Measurements from ENCODE around the gene KIAA0513.
"Not testable (repeated sequence)": the region's sequence is repeated elsewhere in the genome, so short reads cannot be mapped to it uniquely, and the experiment has no call there.

The KIAA0513 gene

DNA sequence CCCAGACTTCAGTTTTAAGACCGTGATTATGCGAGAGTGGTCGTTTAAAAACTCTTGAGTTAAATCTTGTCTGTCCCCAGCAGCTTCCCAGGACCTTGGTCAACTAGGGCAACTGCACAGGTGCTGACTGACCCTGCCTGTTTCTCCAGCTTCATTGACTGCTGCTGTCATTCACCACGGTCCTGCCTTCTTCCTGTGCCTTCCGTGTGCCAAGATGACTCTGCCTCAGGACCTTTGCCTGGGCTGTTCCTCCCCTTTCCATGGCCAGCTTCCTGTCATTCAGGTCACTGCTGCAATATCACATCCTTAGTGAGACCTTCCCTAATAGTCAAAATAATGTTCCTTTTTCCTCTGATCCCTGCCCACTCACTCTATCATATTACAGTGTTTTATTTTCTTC, 3.9 kb downstream of the KIAA0513 start:
- no peak for DNase-seq

DNA sequence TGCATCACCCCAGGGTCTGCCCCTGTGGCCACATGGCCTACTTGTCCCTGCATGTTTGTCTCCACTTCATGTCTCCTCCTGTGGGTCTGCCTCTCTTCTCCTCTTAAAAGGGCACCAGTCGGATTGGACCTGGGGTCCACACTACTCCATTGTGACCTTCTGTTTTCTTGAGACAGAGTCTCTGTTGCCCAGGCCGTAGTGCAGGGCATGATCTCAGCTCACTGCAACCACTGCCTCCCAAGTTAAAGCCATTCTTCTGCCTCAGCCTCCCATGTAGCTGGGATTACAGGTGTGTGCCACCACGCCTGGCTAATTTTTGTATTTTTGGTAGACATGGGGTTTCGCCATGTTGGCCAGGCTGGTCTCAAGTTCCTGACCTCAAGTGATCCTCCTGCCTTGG, 4.6 kb downstream of the KIAA0513 start:
- not testable (repeated sequence) for DNase-seq

DNA sequence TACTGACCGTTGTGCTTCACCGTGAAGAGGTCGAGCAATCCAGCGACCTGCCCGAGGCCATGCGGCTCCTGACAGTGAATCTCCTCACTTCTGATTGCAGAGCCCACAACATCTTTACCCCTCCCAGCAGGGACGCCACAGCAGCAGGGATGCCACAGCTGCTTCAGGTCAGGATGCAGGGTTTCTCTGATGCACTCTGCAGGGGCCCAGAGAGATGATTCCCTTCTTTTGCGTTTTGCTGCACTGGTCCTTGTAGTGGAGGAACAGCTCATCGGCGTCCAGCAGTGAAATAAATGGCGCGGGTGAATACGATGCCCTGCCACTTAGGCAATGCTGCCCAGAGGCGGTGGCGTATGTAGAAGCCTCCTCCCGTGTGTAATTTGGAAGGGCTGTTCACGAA, 5.6 kb downstream of the KIAA0513 start:
- no peak for DNase-seq

DNA sequence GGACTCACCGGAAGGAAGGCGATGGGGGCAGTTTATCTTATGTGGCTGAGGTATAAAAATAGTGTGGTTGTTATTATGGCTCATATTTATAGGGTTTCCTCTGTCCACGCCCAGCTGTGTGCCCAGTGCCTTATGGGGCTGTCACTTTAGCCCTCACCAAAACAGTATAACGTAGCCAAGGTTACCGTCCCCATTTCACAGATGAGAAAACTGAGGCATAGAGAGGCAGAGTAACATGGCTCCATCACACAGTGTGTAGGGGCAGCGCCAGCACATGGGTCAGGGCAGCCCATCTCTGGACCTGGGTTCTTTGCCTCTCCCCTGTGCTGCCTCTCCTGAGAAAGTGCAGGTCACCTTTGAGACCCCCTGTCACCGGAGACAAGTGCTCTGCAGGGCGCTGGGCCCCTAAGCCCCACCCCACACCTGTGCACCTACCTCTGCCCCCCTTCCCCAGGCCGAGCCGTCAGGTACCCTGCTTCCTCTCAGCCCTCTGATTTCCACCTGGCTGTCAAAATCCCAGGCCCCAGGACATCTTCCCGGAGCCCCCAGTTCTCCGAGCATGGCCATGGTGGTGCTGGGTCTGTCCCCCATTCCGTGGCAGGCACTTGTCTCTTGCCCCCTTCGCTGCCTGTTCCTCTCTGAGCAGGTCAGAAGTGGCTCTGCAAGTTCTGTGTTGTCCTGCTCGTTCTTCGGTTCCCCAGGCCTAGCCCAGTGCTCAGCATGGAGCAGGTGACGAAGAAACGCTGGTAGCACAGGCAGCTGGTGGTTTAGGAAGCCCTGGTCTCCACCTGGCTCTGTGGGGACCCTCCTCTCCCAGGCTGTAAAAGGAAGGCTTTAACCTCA, 7.2 kb downstream of the KIAA0513 start:
- no peak for DNase-seq

DNA sequence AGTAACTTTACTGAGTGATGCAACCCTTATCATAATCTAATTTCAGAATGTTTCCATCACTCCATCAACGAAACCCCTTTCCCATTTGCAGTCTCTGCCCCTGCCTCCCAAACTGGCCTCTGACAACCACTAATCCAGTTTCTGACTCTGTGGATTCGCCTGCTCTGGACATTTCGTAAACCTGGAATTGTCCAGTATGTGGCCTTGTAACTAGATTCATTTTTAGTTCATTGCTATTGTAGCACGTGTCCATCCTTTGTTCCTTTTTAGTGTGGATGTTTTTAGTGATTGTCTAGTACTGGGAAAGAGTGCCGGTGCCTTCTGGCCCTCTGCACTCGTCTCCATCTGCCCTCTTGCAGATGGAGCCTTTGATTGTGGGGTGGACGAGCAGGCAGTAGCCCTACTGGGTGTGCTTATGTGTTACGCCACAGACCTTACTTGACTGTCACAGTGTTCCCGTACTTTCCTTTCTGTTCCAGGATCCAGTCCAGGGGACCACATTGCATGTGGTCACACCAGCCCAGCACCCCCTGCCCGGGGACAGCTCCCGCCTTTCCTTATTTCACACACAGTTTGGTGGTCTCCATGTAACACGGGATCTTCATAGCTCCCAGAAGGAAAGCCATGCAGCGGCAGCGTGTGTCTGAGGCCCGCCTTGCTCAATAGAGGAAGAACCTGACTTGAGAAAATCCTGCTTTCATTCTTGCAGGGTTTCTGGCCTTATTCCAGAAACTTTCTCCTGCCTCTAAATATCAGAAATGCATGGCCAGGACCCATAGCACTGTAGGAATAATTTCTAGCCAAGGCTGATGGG, 8.8 kb downstream of the KIAA0513 start:
- no peak for DNase-seq

DNA sequence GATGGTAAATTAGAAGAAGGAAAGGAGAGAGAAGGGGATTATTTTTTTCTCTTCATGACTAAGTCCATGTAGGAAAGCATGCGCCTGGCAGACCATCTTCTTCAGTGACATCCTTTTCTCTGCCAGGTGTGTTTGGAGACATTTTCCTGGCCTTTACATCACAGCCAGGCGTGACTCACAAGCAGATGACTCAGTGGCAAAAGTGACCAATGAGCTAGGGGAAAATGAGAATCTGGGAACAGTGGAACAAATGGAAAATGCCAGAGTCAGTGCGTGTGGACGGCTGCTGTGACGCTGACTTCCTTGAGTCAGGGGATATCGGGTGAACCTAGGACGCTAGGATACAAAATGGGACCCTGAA, 9.4 kb downstream of the KIAA0513 start:
- no peak for DNase-seq

DNA sequence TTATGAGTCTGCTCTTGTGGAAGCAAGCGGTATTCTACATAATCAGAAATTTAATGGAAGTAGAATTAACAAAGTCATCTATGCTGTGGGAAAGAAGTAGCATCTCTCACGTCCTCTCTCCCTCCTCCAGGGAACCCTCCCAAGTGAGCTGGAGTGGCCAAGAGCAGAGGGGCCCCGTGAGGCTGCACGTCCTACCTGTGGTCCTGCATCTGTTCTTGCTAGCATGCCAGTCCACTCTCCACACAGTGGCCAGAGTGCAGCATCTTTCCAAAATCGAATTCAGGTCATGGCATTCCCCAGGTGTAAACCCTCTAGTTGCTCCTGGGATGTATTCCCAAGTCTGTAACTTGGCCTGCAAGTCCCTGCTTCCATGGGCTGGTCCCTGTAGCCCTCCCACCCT, 10.1 kb downstream of the KIAA0513 start:
- DNase-seq = no peak

DNA sequence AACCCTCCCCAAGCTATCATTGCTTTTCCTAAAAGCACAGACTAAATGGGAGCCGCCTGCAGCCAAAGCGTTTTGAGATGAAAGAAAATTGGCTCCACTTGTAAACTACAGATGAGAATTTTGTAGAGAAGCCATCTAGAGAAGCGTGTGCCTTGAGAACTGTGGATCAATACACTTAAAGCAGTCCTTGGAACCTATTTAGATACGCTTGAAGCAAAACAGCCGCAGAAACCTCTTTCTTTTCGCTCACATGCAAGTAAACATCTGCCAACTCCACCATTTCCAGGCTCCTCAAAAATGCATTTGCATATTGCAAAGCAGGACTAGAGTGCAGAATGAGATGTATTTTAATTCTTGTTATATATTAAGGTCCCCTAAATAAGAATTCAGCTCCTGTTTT, 13.1 kb downstream of the KIAA0513 start:
- no peak for DNase-seq

DNA sequence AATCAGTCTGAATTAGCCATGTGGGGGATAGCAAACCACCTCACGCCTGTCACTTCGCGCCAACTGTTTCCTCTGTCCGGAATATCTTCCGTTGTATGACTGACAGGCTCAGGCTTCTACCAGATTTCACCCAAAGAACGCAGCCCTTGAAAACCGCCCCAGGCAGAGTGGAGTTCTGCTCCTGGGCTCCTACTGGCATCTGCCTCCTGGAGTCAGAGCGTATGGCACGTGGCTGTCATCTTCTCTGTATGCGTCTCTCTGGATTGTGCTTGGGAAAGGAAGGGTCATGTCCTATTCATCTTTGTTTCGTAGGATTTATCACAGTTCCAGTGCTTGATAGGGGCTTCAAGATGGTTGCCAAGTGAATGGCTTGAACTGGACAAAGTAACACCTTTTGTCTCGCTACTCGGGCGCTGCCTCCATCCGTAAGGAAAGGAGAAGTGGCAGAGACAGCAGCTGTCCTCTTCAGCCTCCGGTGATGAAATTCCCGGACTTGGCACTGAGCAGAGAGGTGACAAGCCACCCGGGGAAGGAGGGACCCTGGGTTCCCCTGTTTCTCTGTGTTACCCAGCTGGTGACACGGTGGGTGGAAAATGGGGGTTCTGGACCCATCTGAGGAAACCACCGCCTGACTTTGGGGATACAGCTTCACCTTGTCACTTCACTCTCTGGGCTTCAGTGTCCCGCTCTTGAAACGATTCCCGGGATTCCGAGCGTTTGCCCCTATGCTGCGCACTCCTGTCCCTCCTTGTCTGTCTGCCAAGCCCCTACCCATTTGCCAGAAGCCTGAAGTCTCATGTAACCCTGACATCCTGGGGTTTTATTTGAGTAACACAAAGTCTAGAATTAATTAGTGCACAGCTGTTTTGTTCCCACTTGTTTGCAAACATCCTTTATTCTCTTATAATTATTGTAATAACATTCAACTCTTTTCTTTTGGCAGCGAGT, 13.9 kb downstream of the KIAA0513 start:
- DNase-seq = no peak

DNA sequence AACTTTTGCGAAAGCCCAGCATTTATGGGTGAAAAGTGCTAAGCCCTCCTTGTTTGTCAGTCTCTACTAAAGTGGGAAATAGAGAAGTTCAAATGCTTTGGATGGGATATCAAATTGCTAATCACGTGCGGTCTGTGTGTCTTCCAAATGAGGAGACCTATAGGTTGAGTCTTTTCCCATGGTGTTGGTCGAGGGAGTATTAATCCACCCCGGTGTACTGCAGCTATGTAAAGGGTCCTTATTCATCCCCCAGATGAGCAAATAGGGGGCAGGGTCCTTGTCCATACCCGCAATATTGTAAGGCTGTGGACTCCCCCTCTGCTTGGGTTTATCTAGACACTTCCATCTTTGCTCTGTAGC, 14.6 kb downstream of the KIAA0513 start:
- no peak for DNase-seq

DNA sequence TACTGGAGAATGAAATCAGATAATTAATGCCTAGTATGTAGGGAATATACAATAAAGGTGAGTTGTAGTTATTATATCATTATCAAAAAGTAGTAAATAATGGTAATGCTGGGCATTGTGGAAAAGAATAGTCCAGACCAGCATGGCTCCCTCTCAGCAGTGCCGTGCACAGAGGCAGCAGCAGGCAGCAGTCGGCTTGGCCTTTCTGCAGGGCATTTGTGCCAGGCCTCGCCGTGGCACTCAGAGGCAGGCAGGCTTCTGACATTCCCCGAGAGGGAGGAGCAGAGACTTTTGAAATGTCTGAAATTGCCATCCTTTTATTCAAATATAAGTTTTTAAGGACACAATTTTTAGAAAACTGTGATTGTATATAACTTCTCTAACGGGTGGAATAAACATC, 15.0 kb downstream of the KIAA0513 start:
- DNase-seq = no peak

DNA sequence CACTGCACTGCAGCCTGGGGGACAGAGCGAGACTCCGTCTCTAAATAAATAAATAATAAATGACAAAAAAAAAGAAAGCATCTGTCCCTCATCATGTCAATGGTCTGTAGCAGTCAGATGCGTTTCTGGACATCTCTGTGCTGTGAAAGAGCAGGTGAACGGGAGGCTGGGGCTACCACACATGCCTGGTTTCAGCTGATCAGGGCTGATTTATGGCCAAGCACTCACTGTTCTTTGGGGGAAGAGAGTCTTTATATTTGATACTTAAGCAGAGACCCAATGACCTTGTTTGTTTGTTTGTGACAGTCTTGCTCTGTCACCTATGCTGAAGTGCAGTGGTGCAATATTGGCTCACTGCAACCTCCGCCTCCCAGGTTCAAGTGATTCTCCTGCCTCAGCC, 17.5 kb downstream of the KIAA0513 start:
- DNase-seq = no peak

DNA sequence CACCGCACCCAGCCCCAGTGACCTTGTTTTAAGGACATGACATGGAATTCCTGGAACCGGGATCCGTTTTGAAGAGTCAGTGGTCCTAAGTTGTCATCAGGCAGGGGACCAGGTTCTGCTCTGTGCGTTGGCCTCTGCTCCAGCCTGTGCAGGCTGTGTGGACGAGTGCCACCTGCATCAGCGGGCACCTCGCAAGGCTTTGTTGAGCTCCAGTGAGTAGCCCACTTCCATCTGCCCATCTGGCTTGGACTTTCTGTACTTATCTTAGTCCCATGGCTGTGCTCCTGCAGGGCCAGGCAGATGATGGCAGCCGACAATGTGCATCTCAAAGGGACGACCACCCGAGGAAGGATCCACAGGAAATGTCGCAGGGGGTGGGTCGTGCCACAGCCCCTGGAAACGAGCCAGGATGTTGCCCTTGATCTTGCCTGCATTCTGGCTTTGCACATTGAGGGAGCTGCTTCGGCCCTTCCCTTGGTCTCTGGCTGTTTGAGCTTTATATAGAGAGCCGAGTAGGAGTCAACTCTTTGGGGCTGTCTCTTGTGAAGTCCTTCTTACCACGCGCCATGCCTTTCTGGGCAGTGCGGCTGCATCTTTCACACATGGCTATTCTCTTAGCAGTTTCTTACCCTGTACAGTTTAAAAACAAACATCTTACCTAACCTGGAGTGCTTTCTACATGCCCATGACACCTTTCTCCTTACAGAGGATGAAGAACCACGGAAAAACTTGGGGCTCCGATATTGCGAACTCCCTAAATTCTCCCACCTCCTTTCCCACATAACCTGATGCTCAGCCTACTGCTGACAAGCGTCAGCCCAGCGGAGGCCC, 18.3 kb downstream of the KIAA0513 start:
- DNase-seq = no peak

DNA sequence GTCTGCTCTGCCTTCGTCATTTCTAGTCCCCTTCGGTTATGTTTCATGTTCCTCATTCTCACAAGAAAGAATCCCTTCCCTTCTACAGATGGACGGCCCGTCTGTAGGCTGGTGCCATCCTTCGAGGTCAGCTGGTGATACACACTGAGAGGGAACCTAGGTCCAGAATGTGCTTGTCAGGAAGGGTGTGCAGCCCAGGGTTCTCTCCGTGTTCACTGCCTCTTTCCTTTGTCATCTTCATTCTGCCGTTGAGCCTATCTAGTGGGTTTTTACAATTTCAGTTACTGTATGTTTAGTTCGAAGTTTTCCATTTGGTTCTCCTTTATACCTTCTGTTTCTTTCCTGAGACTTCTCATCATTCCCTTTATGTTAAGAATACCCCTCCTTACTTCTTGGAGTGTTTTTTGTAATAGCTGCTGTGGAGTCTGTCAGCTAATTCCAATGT, 18.9 kb downstream of the KIAA0513 start:
- no peak for DNase-seq

DNA sequence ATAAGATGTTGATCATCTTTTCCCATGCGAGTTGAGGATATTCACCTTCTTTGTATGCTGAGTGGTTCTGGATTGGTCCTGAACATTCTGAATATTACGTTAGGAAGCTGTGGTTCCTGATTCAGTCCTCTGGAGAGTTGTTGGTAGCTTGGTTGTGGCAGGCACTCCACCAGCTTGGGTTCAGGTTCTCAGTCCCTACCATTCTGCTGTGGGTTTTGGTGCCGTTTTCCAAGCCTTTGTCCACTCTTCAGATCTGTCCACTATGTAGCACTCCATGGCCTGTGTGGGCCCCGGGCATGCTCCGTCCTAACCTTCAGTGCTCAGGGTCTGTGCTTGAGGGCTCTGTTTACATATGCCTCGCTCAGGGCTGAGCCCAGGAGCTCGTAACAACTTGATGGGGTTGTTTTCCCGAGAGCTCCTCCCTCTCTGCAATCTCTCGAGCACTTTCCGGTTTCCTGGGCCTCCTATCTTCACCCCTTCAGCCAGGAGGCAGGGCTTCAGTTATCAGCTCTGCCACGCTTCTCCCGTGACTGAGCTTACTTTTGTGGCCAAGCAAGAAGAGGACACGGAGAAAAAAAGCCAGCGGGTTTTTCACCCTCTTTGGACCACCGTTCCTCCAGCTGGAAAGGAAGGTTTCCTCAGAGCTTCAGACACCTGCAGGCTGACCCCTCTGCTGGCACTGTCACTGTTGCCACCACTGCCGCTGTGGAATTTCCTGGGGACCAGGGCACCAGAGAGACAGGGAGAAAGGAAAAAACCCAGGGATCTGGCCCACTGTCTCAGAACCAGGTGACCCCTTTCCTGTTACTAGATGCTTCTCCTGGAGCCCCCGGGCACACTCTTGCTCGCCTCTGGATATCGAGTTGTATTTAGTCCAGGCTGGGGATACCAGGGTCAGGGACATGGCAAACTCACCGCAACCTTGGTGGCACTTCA, 19.6 kb downstream of the KIAA0513 start:
- peak; percentile 59 for DNase-seq

DNA sequence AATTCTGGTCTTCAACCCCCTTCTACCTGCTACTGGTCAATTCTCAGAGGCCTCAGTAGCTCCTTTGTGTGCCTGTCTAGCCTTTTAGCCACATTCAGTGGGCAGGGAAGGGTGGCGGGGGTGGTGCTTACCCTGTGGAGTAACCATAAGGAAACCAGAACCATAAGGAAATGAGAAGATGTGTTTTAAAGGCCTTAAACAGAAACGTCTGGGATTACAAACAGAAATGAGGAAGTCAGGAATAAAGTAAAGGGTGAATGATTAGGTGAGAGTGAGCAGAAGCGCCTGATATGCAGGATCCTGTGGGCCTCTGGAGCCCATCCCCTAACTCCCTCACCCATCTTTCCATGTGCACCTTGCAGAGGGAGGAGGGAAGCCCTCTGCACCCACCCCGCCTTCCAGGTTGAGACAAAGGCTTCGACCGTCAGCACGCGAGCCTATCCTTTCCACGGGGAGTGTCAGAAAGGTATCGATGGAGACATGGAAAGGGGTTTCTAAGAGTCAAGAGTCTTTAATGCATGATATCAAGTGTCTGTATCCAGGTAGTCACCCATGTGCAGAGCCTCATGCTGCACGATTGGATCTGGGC, 20.4 kb downstream of the KIAA0513 start:
- DNase-seq = no peak

DNA sequence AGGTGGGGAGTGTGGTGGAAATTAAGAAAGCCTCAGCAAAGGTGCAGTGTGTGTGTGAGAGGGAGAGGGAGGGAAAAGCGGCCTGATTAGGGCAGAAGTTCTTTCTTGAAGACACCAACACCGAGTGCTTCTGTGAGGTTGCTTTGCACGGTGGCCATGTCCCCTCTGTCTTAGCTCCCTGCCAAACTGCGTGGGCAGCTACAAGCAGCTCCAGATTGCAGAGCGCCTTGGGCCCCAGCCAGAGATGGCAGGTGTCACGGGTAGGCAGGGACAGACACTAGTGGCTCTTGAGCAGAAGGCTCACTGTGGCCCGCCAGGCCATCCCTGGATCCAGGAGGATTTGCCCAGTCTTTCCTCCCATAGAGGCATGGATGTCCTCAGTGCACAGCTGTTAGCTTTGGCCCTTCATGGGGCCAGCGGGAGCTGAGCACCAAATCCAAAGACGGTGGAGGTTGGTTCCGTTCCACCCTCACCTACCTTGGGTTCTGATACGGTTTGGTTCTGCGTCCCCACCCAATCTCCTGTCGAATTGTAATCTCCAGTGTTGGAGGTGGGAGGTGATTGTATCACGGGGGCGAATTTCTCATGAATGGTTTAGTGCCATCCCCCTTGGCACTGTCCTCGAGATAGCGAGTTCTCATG, 21.4 kb downstream of the KIAA0513 start:
- no peak for DNase-seq

DNA sequence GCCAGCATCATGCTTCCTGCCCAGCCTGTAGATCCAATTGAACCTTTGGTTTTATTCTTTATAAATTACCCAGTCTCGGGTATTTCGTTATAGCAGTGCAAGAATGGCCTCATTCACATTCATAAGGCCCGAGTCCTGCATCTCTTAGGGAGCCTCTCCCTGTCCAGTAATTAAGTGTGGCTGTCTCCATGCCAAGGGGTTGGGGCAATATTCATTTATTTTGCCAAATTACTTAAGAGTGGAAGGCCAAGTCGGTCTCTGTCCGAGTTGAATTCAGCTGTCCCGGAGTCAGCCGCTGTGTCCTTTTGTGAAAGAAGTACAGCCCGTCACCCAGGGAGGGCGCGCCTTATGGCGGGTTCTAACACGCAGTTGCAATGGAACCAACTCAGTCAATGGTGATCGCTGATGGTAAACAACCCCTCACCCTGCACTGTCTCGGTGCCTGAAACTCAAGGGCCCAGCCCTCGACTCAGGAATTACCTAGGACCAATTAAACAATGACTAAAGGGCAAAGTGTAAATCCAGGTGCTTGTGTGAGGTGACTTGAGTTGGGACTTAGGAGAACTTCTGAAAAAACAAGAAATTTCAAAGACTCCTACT, 22.2 kb downstream of the KIAA0513 start:
- no peak for DNase-seq

DNA sequence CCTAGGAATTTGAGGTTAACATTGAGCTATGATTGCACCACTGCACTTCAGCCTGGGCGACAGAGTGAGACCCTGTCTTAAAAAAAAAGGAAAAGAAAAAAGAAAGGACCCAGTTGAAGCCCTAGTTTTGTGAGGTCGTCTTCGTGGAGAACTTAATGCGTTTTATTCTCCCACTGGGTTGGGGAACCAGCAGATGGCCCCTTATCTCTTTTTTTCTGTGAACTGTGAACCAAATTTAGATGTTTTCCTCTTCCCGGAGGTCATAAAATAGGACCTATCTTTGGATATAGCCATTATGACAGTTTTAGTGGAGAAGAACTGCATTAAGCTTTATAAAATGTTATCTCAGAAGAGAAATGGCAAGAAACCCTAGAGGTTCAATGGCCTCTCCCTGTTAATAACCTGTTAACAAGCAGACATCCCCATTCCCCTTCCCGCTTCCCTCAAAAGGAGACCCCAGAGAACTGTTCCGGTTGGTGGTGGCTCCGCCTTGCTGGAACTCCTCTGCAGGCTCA, 23.5 kb downstream of the KIAA0513 start:
- DNase-seq = no peak

DNA sequence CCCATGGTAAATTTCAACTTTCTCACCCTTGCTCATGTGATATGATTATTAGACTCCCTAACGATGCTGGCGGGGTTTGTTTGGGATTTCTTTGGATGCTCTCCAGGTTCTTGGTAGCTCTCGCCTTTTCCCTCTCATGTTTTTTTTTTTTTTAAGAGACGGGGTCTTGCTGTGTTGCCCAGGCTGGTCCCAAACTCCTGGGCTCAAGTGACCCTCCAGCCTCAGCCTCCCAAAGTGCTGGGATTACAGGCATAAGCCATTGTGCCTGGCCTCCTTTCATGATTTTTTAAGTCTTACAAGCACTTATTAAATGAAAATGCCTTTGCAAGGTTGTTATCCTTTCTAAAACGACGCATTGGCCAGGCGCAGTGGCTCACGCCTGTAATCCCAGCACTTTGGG, 24.1 kb downstream of the KIAA0513 start:
- DNase-seq = no peak
